Measurements from ENCODE around the gene MAN2A1.

DNA sequence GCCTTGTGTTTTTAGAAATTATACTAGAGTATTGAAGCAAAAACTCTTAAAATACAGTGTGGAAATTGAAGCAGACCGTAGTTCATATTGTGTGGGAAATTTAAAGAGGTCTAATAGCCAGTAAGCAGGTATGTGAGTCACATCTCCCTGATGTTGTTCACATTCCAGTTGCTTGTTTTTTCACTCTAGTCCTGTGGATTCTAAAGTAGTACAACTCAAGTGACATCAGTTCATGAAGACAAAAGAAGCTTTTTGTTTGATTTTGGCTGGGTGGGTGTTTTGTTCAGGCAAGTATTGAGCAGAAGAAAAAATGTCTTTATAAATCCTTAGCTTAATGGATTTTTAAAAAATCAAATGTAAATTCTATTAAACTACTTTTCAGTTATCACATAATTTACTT is 216.2 kb downstream of the MAN2A1 start:
- TF ChIP-seq POLR2AphosphoS5 (IDR thresholded peaks at IDR 0.05; ENCODE audit: low read depth, low read length): no peak
- TF ChIP-seq, protein P1, sequence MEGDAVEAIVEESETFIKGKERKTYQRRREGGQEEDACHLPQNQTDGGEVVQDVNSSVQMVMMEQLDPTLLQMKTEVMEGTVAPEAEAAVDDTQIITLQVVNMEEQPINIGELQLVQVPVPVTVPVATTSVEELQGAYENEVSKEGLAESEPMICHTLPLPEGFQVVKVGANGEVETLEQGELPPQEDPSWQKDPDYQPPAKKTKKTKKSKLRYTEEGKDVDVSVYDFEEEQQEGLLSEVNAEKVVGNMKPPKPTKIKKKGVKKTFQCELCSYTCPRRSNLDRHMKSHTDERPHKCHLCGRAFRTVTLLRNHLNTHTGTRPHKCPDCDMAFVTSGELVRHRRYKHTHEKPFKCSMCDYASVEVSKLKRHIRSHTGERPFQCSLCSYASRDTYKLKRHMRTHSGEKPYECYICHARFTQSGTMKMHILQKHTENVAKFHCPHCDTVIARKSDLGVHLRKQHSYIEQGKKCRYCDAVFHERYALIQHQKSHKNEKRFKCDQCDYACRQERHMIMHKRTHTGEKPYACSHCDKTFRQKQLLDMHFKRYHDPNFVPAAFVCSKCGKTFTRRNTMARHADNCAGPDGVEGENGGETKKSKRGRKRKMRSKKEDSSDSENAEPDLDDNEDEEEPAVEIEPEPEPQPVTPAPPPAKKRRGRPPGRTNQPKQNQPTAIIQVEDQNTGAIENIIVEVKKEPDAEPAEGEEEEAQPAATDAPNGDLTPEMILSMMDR (IDR thresholded peaks at IDR 0.05): no peak
- TF ChIP-seq, protein P2, sequence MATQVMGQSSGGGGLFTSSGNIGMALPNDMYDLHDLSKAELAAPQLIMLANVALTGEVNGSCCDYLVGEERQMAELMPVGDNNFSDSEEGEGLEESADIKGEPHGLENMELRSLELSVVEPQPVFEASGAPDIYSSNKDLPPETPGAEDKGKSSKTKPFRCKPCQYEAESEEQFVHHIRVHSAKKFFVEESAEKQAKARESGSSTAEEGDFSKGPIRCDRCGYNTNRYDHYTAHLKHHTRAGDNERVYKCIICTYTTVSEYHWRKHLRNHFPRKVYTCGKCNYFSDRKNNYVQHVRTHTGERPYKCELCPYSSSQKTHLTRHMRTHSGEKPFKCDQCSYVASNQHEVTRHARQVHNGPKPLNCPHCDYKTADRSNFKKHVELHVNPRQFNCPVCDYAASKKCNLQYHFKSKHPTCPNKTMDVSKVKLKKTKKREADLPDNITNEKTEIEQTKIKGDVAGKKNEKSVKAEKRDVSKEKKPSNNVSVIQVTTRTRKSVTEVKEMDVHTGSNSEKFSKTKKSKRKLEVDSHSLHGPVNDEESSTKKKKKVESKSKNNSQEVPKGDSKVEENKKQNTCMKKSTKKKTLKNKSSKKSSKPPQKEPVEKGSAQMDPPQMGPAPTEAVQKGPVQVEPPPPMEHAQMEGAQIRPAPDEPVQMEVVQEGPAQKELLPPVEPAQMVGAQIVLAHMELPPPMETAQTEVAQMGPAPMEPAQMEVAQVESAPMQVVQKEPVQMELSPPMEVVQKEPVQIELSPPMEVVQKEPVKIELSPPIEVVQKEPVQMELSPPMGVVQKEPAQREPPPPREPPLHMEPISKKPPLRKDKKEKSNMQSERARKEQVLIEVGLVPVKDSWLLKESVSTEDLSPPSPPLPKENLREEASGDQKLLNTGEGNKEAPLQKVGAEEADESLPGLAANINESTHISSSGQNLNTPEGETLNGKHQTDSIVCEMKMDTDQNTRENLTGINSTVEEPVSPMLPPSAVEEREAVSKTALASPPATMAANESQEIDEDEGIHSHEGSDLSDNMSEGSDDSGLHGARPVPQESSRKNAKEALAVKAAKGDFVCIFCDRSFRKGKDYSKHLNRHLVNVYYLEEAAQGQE (IDR thresholded peaks at IDR 0.05; ENCODE audit: insufficient read depth in 1 of 2, low read depth in 2 of 2, low read length in 1 of 2): no peak
- TF ChIP-seq SIN3A (IDR thresholded peaks at IDR 0.05; ENCODE audit: borderline replicate concordance, insufficient read depth, low read depth, low read length): no peak

Data from Panc1 (cell line).